SK-N-SH (cell line): Measurements from ENCODE around the gene SIX6. TPM values are rescaled to one million over a fixed set of nuclear protein-coding genes. Genes with fewer than 3 reads are reported as not detected.

Source experiments
- CTCF ChIA-PET: fragments of 300-600, 350-600 bp; formaldehyde crosslinking; extraction: SDS; loops from one replicate; lab custom pipeline; 2021; lab: Yijun Ruan, JAX
- POLR2A ChIA-PET: fragments of 350-600 bp; sonication (Branson Sonifier 250); formaldehyde crosslinking; extraction: SDS; loops from one replicate; lab custom pipeline; 2020; ENCODE audit warnings: antibody characterized with exemption, inconsistent platforms; lab: Yijun Ruan, JAX
- DNase-seq: peaks from one replicate; pipeline ENCODE4 v3.0.0; 2012
- H2AFZ ChIP-seq: fragments of 200-600 bp; sonication (generic); 2 replicates; pipeline ENCODE4 v1.8.1; 2016; ENCODE audit warnings: antibody characterized with exemption, mild to moderate bottlenecking, low read depth
- H3F3A ChIP-seq: fragments of 200-600 bp; sonication (generic); replicated peaks from 2 replicates; pipeline ENCODE3; 2016; ENCODE audit warnings: antibody characterized with exemption, mild to moderate bottlenecking; ENCODE audit not compliant: insufficient read depth
- H3K27ac ChIP-seq, 2 experiments: fragments of 200-500 bp in 1 of 2; fragments of 200-600 bp in 1 of 2; sonication (Bioruptor generic) in 1 of 2; sonication (generic), shearing (Covaris generic) in 1 of 2; 2 replicates each; pipeline versions ENCODE4 v1.5.1 to v1.6.1; 2014 to 2016; ENCODE audit warnings: low read depth in 2 of 2, inconsistent platforms in 1 of 2, low read length in 1 of 2, mild to moderate bottlenecking in 1 of 2, mixed read lengths in 1 of 2
- H3K27me3 ChIP-seq: fragments of 200-600 bp; sonication (generic), shearing (Covaris generic); 2 replicates; pipeline ENCODE4 v1.6.1; 2016; ENCODE audit warnings: mixed run types; ENCODE audit not compliant: insufficient read depth
- H3K36me3 ChIP-seq, 2 experiments: fragments of 200-500 bp in 1 of 2; fragments of 200-600 bp in 1 of 2; sonication (Bioruptor generic) in 1 of 2; sonication (generic) in 1 of 2; replicated peaks in 1 of 2; 2 replicates each; pipeline versions ENCODE3 to v1.5.1; 2014 to 2016; ENCODE audit warnings: low read length in 1 of 2, mild to moderate bottlenecking in 1 of 2; ENCODE audit not compliant: insufficient read depth in 2 of 2, control insufficient read depth in 1 of 2
- H3K4me1 ChIP-seq, 2 experiments: fragments of 200-500 bp in 1 of 2; fragments of 200-600 bp in 1 of 2; sonication (Bioruptor generic) in 1 of 2; sonication (generic), shearing (Covaris generic) in 1 of 2; 2 replicates each; pipeline versions ENCODE4 v1.5.1 to v1.6.1; 2014 to 2016; ENCODE audit warnings: low read depth in 1 of 2, low read length in 1 of 2, mixed run types in 1 of 2; ENCODE audit not compliant: insufficient read depth in 2 of 2, control insufficient read depth in 1 of 2
- H3K4me2 ChIP-seq: fragments of 200-600 bp; sonication (generic), shearing (Covaris generic); 2 replicates; pipeline ENCODE4 v1.6.1; 2017; ENCODE audit warnings: mixed run types
- H3K4me3 ChIP-seq, 2 experiments: fragments of 200-500 bp in 1 of 2; fragments of 200-600 bp in 1 of 2; sonication (Bioruptor generic) in 1 of 2; sonication (generic), shearing (Covaris generic) in 1 of 2; 2 replicates each; pipeline versions ENCODE4 v1.5.1 to v1.8.1; 2014 to 2016; ENCODE audit warnings: low read depth in 2 of 2, inconsistent platforms in 1 of 2, low read length in 1 of 2, mild to moderate bottlenecking in 1 of 2, mixed read lengths in 1 of 2, moderate library complexity in 1 of 2
- H3K79me2 ChIP-seq: fragments of 200-600 bp; sonication (generic); 2 replicates; pipeline ENCODE4 v1.8.1; 2017; ENCODE audit warnings: mild to moderate bottlenecking; ENCODE audit not compliant: insufficient read depth
- H3K9ac ChIP-seq: fragments of 200-600 bp; sonication (generic); 2 replicates; pipeline ENCODE4 v1.6.1; 2017; ENCODE audit warnings: mixed run types
- H3K9me2 ChIP-seq: fragments of 200-600 bp; sonication (generic); 2 replicates; pipeline ENCODE4 v1.6.1; 2017; ENCODE audit warnings: mixed run types
- H3K9me3 ChIP-seq: fragments of 200-600 bp; sonication (generic); 2 replicates; pipeline ENCODE4 v1.6.1; 2017; ENCODE audit warnings: mixed run types, mild to moderate bottlenecking, moderate library complexity
- H4K20me1 ChIP-seq: fragments of 200-600 bp; sonication (generic); 2 replicates; pipeline ENCODE4 v1.6.1; 2017; ENCODE audit warnings: mild to moderate bottlenecking, mixed run types; ENCODE audit not compliant: insufficient read depth
- ELF1 ChIP-seq: IDR thresholded peaks from 2 replicates; pipeline ENCODE4 v1.4.0; 2012
- POLR2AphosphoS5 ChIP-seq: IDR thresholded peaks from 2 replicates; pipeline ENCODE4 v1.6.1; 2012; ENCODE audit warnings: low read depth, low read length
- RAD21 ChIP-seq: IDR thresholded peaks from 2 replicates; pipeline ENCODE4 v1.6.1; 2012; ENCODE audit warnings: mild to moderate bottlenecking, low read length
- RFX5 ChIP-seq: IDR thresholded peaks from 2 replicates; pipeline ENCODE4 v1.6.1; 2012; ENCODE audit warnings: mild to moderate bottlenecking, improper control_type of control experiment, low read length
- SMC3 ChIP-seq: IDR thresholded peaks from 2 replicates; pipeline ENCODE4 v1.6.1; 2012; ENCODE audit warnings: low read depth, low read length, improper control_type of control experiment
- WGBS: methylation state at CpG from one replicate; pipeline ENCODE4 v1.1.6; 2017; ENCODE audit warnings: low lambda C conversion rate; 5-methylcytosine and 5-hydroxymethylcytosine counted together
- polyA plus RNA-seq, 3 experiments: library from polyadenylated mRNA; depleted of rRNA; stranded (reverse); fragments of >200 nt; gene quantifications; 2 replicates each; pipeline ENCODE4 v1.2.3, GENCODE V29; 2012
- small RNA-seq, 7 experiments: library from RNA; depleted of rRNA; stranded (forward); fragments of <200 nt; gene quantifications; one replicate each; pipeline ENCODE3, GENCODE V24; 2012
- TF ChIP-seq, protein P1 (sequence below): IDR thresholded peaks from 2 replicates; pipeline ENCODE4 v1.4.0; 2012; ENCODE audit warnings: low read depth, borderline replicate concordance
- TF ChIP-seq, protein P2 (sequence below): fragments of 200-600 bp; sonication (generic); IDR thresholded peaks from 2 replicates; pipeline ENCODE4 v1.6.1; 2017; ENCODE audit warnings: antibody characterized with exemption, mild to moderate bottlenecking, moderate library complexity

The SIX6 gene
- polyA plus RNA-seq, 1 of the 3 experiments (the other 2 are of a cell fraction), result not detected

DNA sequence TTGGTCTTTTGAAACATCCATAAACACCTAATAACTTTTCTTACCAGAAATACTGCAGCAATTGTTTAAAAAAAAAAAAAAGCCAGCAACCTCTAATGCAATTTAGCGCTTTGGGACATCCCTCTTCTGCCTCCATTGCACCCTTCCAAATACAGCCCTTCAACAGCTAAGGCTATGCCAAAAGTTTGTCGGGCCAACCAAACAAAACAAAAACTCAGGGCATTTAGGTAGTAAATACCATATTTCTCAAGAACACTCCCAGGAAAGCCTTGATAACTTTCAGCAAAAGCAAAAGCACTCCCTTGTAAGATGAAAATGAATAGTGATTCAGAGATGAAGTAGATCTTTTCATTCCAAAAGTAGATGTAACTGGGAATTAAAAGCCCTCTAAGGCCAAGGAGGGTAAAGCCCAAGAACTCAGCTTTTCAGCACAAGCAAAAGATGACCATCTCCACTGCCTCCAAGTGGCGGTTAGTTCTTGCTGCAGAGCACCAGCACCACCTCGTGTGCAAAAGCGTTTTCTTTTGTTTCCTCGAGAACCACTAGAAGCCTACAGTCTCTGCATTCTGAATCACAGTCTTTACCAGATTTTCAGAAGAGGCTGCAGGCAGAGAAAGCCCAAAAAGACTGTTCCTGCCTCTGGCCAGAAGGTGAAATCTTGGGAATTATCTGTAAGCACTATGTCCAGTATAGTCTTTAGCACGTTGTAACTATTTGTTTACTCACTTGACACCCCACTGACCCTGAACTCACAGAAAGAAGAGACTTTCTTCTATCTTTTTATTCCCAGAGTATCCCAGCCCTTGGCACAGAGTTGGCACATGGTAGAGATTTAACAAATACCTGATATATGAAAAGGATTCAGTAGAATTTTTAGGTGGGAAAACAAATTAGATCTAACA lies 53.1 kb downstream of the SIX6 start:
- H3K27me3 ChIP-seq, result no peaks in the 10 kb centered on the region
- CTCF ChIA-PET, result interaction anchor here (0.6 to 3.3 kb wide), 46 partner anchors 9 to 734 kb away, joined by 3 to 37 read pairs (median 3); partner anchors contain the start of gene SIX6
- H2AFZ ChIP-seq, result no peak overlapping the region
- peak; percentile 63 for TF ChIP-seq SMC3
- peak; percentile 88 for TF ChIP-seq RAD21
- TF ChIP-seq ELF1, result no peak
- no peak for TF ChIP-seq POLR2AphosphoS5
- TF ChIP-seq, protein P1, sequence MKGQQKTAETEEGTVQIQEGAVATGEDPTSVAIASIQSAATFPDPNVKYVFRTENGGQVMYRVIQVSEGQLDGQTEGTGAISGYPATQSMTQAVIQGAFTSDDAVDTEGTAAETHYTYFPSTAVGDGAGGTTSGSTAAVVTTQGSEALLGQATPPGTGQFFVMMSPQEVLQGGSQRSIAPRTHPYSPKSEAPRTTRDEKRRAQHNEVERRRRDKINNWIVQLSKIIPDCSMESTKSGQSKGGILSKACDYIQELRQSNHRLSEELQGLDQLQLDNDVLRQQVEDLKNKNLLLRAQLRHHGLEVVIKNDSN, result no peak
- TF ChIP-seq, protein P2, sequence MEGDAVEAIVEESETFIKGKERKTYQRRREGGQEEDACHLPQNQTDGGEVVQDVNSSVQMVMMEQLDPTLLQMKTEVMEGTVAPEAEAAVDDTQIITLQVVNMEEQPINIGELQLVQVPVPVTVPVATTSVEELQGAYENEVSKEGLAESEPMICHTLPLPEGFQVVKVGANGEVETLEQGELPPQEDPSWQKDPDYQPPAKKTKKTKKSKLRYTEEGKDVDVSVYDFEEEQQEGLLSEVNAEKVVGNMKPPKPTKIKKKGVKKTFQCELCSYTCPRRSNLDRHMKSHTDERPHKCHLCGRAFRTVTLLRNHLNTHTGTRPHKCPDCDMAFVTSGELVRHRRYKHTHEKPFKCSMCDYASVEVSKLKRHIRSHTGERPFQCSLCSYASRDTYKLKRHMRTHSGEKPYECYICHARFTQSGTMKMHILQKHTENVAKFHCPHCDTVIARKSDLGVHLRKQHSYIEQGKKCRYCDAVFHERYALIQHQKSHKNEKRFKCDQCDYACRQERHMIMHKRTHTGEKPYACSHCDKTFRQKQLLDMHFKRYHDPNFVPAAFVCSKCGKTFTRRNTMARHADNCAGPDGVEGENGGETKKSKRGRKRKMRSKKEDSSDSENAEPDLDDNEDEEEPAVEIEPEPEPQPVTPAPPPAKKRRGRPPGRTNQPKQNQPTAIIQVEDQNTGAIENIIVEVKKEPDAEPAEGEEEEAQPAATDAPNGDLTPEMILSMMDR, result peak; percentile 67
- TF ChIP-seq RFX5, result no peak
- TF ChIP-seq, all 33 proteins: peak for 3
- Histone ChIP-seq H3K4me3 (no peak overlapping the region; a peak in 1 of 4 replicates), H3K9me3 (no peaks in the 10 kb centered on the region), H3K27ac (peak overlapping the region; percentile 48 to 76; a peak in 2 of 4 replicates), H3F3A (peaks cover 6% of the 10 kb centered on the region), H3K79me2 (no peaks in the 10 kb centered on the region), H4K20me1 (no peaks in the 10 kb centered on the region), H3K36me3 (no peaks in the 10 kb centered on the region), H3K4me2 (no peak overlapping the region; the same call in 1 of the 2 replicates), H3K9ac (no peak overlapping the region), H3K4me1 (no peaks in the 10 kb centered on the region; a peak in 3 of 4 replicates), H3K9me2 (no peaks in the 10 kb centered on the region)
- DNase-seq, result peak; percentile 36
- 51% methylated on average over 7 of the region's 7 CpGs for WGBS
- POLR2A ChIA-PET, result no interaction called here

Small RNA genes within 50 kb of the gene (small RNA-seq; reads per million reads assigned to genes)
- 0 reads per million in 7 experiments for gene AL049874.4

Other genes with a start within 250 kb of the SIX6 start
- gene C14orf39, start 23.1 kb upstream of the SIX6 start, polyA plus RNA-seq (2012; rRNA removed), result 0.13 and 0.18 TPM in 2 replicates
- 31.2 and 52.1 TPM in 2 replicates for gene SIX1, start 140.3 kb downstream of the SIX6 start, polyA plus RNA-seq (2012; rRNA removed)
- gene SIX4, start 215.2 kb downstream of the SIX6 start, polyA plus RNA-seq (2012; rRNA removed), result 3.3 and 4.3 TPM in 2 replicates
- gene MNAT1, start 225.6 kb downstream of the SIX6 start, polyA plus RNA-seq (2012; rRNA removed), result 38.9 and 46.7 TPM in 2 replicates